Esophagus muscularis mucosa (tissue), 4 donors: ENCODE results near the gene SIX3.

Source experiments
- EP300 ChIP-seq: sonication (generic); formaldehyde crosslinking; IDR thresholded peaks from one replicate; pipeline ENCODE4 v1.6.1; 2017; ENCODE audit warnings: antibody characterized with exemption
- POLR2AphosphoS5 ChIP-seq, 2 donors: sonication (generic); formaldehyde crosslinking; IDR thresholded peaks; one replicate each; pipeline ENCODE4 v1.6.1; 2017; ENCODE audit warnings: antibody characterized with exemption in 2 of 2
- TF ChIP-seq, protein P1 (sequence below), 3 experiments: fragments of 200-600 bp in 2 of 3; fragments of 450-650 bp in 1 of 3; sonication (generic) in 2 of 3; IDR thresholded peaks; one replicate each; pipeline ENCODE4 v1.5.1; 2017 to 2019; ENCODE audit warnings: antibody characterized with exemption in 3 of 3, mild to moderate bottlenecking in 2 of 3, moderate library complexity in 1 of 3

GRCh38 chr2:44929159-44929734, 12.3 kb upstream of the SIX3 start:
- TF ChIP-seq, protein P1, sequence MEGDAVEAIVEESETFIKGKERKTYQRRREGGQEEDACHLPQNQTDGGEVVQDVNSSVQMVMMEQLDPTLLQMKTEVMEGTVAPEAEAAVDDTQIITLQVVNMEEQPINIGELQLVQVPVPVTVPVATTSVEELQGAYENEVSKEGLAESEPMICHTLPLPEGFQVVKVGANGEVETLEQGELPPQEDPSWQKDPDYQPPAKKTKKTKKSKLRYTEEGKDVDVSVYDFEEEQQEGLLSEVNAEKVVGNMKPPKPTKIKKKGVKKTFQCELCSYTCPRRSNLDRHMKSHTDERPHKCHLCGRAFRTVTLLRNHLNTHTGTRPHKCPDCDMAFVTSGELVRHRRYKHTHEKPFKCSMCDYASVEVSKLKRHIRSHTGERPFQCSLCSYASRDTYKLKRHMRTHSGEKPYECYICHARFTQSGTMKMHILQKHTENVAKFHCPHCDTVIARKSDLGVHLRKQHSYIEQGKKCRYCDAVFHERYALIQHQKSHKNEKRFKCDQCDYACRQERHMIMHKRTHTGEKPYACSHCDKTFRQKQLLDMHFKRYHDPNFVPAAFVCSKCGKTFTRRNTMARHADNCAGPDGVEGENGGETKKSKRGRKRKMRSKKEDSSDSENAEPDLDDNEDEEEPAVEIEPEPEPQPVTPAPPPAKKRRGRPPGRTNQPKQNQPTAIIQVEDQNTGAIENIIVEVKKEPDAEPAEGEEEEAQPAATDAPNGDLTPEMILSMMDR (IDR thresholded peaks at IDR 0.05), result no peak
- TF ChIP-seq EP300 (no peak), POLR2AphosphoS5 (IDR thresholded peaks at IDR 0.05) (no peak)
